GM18505 (cell line): ENCODE data around the gene APLF.
"Not testable (repeated sequence)": the region's sequence is repeated elsewhere in the genome, so short reads cannot be mapped to it uniquely, and the experiment has no call there.

Experiments
- ATAC-seq: cut with Tn5 transposase; IDR thresholded peaks from one replicate; pipeline ENCODE4 v1.9.1; 2021; ENCODE audit not compliant: unreplicated experiment
- POLR2A ChIP-seq: IDR thresholded peaks from 4 replicates; pipeline ENCODE4 v1.6.1; 2011; ENCODE audit warnings: borderline replicate concordance; ENCODE audit not compliant: insufficient read depth, insufficient read length; ENCODE audit errors: extremely low read depth

Gene APLF

DNA sequence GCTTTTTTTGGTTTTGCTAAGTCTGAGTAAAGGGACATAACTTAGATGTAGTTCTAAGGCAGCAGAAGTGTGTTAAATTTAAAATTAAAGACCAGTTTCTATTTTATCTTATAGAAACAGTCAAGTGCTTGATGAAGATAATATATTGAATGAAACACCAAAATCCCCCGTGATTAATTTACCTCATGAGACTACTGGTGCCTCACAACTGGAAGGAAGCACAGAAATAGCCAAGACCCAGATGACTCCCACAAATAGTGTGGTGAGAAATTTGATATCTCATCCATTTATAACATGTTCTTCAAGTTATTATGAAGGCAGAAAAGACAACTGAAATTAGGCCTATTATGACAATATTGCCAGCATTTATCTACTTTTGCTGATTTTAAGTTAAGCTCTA is 45.6 kb downstream of the APLF start:
- TF ChIP-seq POLR2A: no peak

GRCh38 chr2:68514316-68514929 is 47.0 kb downstream of the APLF start:
- no peak for TF ChIP-seq POLR2A

More for the DNA sequence above, 45.6 kb downstream of the APLF start:
- no peak for ATAC-seq

GRCh38 chr2:68516051-68516955 is 48.9 kb downstream of the APLF start:
- TF ChIP-seq POLR2A: no peak
- no peak for ATAC-seq

More at GRCh38 chr2:68514316-68514929, 47.0 kb downstream of the APLF start:
- no peak for ATAC-seq

DNA sequence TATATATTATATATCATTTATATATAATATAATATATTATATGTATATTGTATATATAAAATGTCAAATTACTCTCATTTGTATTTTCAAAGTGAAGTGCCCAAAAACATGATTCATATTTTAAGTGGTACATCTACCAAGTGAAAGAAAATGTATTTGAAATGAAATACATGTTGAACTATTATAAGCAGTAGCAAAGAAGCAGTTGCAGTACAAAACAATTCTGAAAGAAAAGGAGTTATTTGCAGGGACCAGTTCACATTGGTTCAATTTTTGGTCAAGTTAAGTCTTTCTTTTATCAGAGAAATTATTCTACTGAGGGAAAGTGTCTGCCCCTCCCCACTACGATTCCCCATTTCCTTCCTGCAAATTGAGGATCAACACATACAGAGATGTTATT is 51.9 kb downstream of the APLF start:
- no peak for ATAC-seq
- no peak for TF ChIP-seq POLR2A

- no peak for ATAC-seq
- TF ChIP-seq POLR2A: no peak
These were observed 53.7 kb downstream of the APLF start for GRCh38 chr2:68521037-68521436.

- not testable (repeated sequence) for ATAC-seq
These were observed 59.6 kb downstream of the APLF start for GRCh38 chr2:68526943-68527342.

GRCh38 chr2:68527343-68528081 is 60.1 kb downstream of the APLF start:
- not testable (repeated sequence) for ATAC-seq

- not testable (repeated sequence) for ATAC-seq
These were observed 61.8 kb downstream of the APLF start for GRCh38 chr2:68529156-68529555.

GRCh38 chr2:68529651-68530050 is 62.3 kb downstream of the APLF start:
- not testable (repeated sequence) for ATAC-seq

DNA sequence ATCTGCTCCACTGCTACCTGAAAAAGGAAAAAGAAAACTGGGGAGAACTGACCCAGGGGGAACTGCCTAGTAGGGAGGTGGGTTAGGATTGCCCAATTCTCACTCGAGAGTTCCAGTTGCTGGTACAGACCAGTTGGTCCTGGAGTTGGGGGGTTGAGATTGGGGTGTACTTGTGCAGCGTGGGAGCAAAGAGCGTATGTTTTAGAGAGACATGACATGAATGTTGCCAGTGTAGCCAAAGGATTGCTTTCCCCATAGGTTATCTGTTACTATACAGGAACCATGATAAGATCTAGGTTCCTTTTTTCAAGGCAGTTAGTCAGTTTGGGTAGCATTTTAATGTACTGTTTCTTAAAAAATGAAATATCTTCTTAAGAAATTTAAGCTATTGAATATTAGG is 68.6 kb downstream of the APLF start:
- no peak for ATAC-seq
- no peak for TF ChIP-seq POLR2A

- ATAC-seq: no peak
- TF ChIP-seq POLR2A: no peak
These were observed 69.6 kb downstream of the APLF start for GRCh38 chr2:68537011-68537410.

DNA sequence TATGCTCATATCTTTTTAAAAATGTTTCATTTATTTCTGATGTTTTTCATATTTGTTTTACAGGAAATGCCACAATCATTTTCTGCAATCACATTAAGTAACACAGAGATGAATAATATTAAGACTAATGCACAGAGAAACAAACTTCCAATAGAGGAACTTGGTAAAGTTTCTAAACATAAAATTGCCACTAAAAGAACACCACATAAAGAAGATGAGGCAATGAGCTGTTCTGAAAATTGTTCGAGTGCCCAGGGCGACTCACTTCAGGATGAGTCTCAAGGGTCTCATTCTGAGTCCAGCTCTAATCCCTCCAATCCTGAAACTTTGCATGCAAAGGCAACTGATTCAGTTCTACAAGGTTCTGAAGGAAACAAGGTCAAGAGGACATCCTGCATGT is 70.4 kb downstream of the APLF start:
- ATAC-seq: no peak
- TF ChIP-seq POLR2A: no peak

DNA sequence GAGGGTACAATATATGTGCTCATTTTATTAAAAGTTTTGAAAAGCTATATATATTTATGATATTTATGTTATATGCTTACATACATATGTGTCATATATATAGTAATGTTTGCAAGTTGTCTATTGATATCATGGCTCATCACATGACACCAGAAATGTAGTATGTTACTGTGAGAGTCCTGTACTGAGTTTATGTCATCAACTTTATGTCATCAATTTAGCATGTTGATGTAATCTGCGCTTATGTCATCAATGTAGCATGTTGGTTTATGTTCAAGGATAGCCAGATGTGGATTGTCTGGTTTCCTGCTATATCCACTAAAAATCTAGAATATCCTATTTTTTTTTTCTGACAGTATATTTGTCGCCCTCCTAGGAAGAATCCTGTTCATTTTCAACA is 77.4 kb downstream of the APLF start:
- no peak for ATAC-seq

GRCh38 chr2:68548396-68548795 is 81.0 kb downstream of the APLF start:
- TF ChIP-seq POLR2A: no peak
- no peak for ATAC-seq

More for the DNA sequence above, 77.4 kb downstream of the APLF start:
- TF ChIP-seq POLR2A: no peak
